Tibial artery (tissue), 4 donors: Measurements from ENCODE around the gene CACNA1D.
"Not testable (repeated sequence)": the region's sequence is repeated elsewhere in the genome, so short reads cannot be mapped to it uniquely, and the experiment has no call there.

ENCODE experiments used
- DNase-seq, 2 donors: peaks; one replicate each; pipeline ENCODE4 v3.0.0-alpha.2; 2019
- H3K27ac ChIP-seq, 2 donors: fragments of 200-600 bp; sonication (generic) in 1 of 2; 1 replicate in 1 of 2; 2 replicates in 1 of 2; pipeline ENCODE4 v1.5.1; 2018 to 2019; ENCODE audit warnings: mild to moderate bottlenecking in 1 of 2
- H3K27me3 ChIP-seq, 2 donors: fragments of 200-600 bp; sonication (generic) in 1 of 2; one replicate each; pipeline versions ENCODE4 v1.5.1 to v1.6.0; 2016 to 2019
- H3K36me3 ChIP-seq, 3 donors: fragments of 200-600 bp; sonication (generic) in 2 of 3; one replicate each; pipeline ENCODE4 v1.5.1; 2016 to 2019; ENCODE audit warnings: mild to moderate bottlenecking in 2 of 3
- H3K4me1 ChIP-seq, 4 donors: fragments of 200-600 bp; sonication (generic) in 2 of 4; 1 replicate in 3 of 4; 2 replicates in 1 of 4; pipeline ENCODE4 v1.5.1; 2016 to 2019
- H3K4me3 ChIP-seq, 2 donors: fragments of 200-600 bp; sonication (generic) in 1 of 2; 1 replicate in 1 of 2; 2 replicates in 1 of 2; pipeline ENCODE4 v1.5.1; 2018 to 2019; ENCODE audit warnings: mild to moderate bottlenecking in 2 of 2
- H3K9me3 ChIP-seq, 3 donors: fragments of 200-600 bp; sonication (generic) in 1 of 3; one replicate each; pipeline ENCODE4 v1.5.1; 2016 to 2019
- CTCF ChIP-seq, 2 experiments: fragments of 200-600 bp in 1 of 2; fragments of 450-650 bp in 1 of 2; IDR thresholded peaks; one replicate each; pipeline ENCODE4 v1.5.1; 2017 to 2019; ENCODE audit warnings: antibody characterized with exemption in 2 of 2, mild to moderate bottlenecking in 1 of 2, moderate library complexity in 1 of 2
- intact Hi-C: fragments of 100-400 bp; cut with DNase I; formaldehyde crosslinking; loops from one replicate; pipeline ENCODE4 v1.15.0; 2023; ENCODE audit warnings: low total_unique reads

The CACNA1D gene

GRCh38 chr3:53635041-53635440 is 140.6 kb downstream of the CACNA1D start:
- Histone ChIP-seq H3K9me3 (peaks cover 0 to 6% (median 0%) of the 10 kb centered on the region in 3 donors), H3K36me3 (no peaks in the 10 kb centered on the region), H3K4me1 (no peaks in the 10 kb centered on the region), H3K27me3 (no peaks in the 10 kb centered on the region), H3K27ac (no peak overlapping the region), H3K4me3 (no peak overlapping the region)
- TF ChIP-seq CTCF (IDR thresholded peaks at IDR 0.05), result no peak
- intact Hi-C loops, result no loop called here
- DNase-seq, result no peak

GRCh38 chr3:53638806-53639205 is 144.4 kb downstream of the CACNA1D start:
- H3K27me3 ChIP-seq, intact Hi-C loops, H3K4me1 ChIP-seq, H3K27ac ChIP-seq, DNase-seq, H3K4me3 ChIP-seq, H3K36me3 ChIP-seq, H3K9me3 ChIP-seq: not testable (repeated sequence)

- no peaks in the 10 kb centered on the region for H3K9me3 ChIP-seq
Observed at GRCh38 chr3:53641397-53641796, 147.0 kb downstream of the CACNA1D start.

GRCh38 chr3:53642211-53642610 is 147.8 kb downstream of the CACNA1D start:
- DNase-seq, result no peak

More at GRCh38 chr3:53641397-53641796, 147.0 kb downstream of the CACNA1D start:
- no peaks in the 10 kb centered on the region for H3K36me3 ChIP-seq
- peaks cover 0 to 1% of the 10 kb centered on the region in 2 donors for H3K27me3 ChIP-seq
- no peak overlapping the region for H3K4me3 ChIP-seq
- no peak for TF ChIP-seq CTCF (IDR thresholded peaks at IDR 0.05)
- no peak overlapping the region for H3K27ac ChIP-seq
- DNase-seq, result no peak
- intact Hi-C loops, result no loop called here
- no peaks in the 10 kb centered on the region for H3K4me1 ChIP-seq

GRCh38 chr3:53643757-53644156 is 149.3 kb downstream of the CACNA1D start:
- no peaks in the 10 kb centered on the region for H3K4me1 ChIP-seq
- intact Hi-C loops, result no loop called here
- H3K36me3 ChIP-seq, result no peaks in the 10 kb centered on the region
- no peak overlapping the region for H3K27ac ChIP-seq
- no peak overlapping the region for H3K4me3 ChIP-seq
- peaks cover 0 to 4% of the 10 kb centered on the region in 2 donors for H3K27me3 ChIP-seq
- H3K9me3 ChIP-seq, result no peaks in the 10 kb centered on the region
- no peak for DNase-seq
- TF ChIP-seq CTCF (IDR thresholded peaks at IDR 0.05), result no peak

More at GRCh38 chr3:53642211-53642610, 147.8 kb downstream of the CACNA1D start:
- intact Hi-C loops, result no loop called here
- no peaks in the 10 kb centered on the region for H3K9me3 ChIP-seq
- peaks cover 0 to 4% of the 10 kb centered on the region in 2 donors for H3K27me3 ChIP-seq
- no peaks in the 10 kb centered on the region for H3K4me1 ChIP-seq
- TF ChIP-seq CTCF (IDR thresholded peaks at IDR 0.05), result no peak
- H3K36me3 ChIP-seq, result no peaks in the 10 kb centered on the region
- H3K4me3 ChIP-seq, result no peak overlapping the region
- H3K27ac ChIP-seq, result no peak overlapping the region

- H3K4me3 ChIP-seq, result no peak overlapping the region
- no peaks in the 10 kb centered on the region for H3K9me3 ChIP-seq
- no peak overlapping the region for H3K27ac ChIP-seq
- intact Hi-C loops, result no loop called here
- H3K36me3 ChIP-seq, result no peaks in the 10 kb centered on the region
- no peak for TF ChIP-seq CTCF (IDR thresholded peaks at IDR 0.05)
- no peak for DNase-seq
- no peaks in the 10 kb centered on the region for H3K4me1 ChIP-seq
- H3K27me3 ChIP-seq, result peaks cover 0 to 4% of the 10 kb centered on the region in 2 donors
Observed at GRCh38 chr3:53645754-53646153, 151.3 kb downstream of the CACNA1D start.
